GM19025 (cell line): ENCODE data around the gene ANKRD40.
"Not testable (repeated sequence)": the region's sequence is repeated elsewhere in the genome, so short reads cannot be mapped to it uniquely, and the experiment has no call there.

Experiments
- ATAC-seq: cut with Tn5 transposase; IDR thresholded peaks from one replicate; pipeline ENCODE4 v1.9.1; 2021; ENCODE audit warnings: mild to moderate bottlenecking, low read depth, moderate library complexity; ENCODE audit not compliant: unreplicated experiment

Gene ANKRD40

DNA sequence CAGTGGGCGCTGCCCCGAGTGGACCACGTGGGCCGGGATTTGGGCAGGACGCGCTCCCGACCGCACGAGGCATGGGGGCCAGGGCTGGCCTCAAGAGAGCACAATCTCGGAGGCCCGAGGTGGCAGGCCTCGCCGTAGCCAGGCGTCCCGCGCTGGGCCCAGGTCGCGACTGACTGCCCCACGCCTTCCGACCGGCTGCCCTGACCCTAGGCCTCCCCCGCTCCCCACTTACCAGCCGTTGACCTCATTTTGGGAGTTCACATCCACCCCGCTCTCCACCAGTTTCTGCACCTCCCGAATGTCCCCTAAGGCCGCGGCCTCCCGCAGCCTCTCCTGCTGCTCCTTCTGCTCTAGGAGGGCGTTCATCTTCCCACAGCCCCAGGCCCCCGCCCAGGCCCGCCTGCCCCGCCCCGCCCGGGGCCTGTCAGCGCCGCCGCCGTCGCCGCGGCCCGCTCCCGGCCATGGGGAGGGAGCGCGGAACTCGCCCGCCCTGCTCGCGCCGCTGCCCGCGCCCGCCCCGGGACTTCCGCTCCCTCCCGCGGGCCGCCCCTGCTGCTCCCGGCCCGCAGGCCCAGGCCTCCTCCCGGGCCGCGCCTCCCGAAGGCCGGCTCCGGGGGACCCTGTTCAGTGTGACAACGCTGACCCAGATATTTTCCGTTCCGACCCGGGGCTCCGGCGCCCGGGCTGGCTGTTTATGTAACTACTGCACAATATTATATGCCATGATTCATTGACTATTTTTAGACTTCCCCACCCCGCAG, at the start of gene ANKRD40:
TSS of gene ANKRD40 (minus strand) at position 626 of the 761 bp plus-strand sequence. CDS start at position 366, 260 bp downstream.
- ATAC-seq: peak; percentile 72

DNA sequence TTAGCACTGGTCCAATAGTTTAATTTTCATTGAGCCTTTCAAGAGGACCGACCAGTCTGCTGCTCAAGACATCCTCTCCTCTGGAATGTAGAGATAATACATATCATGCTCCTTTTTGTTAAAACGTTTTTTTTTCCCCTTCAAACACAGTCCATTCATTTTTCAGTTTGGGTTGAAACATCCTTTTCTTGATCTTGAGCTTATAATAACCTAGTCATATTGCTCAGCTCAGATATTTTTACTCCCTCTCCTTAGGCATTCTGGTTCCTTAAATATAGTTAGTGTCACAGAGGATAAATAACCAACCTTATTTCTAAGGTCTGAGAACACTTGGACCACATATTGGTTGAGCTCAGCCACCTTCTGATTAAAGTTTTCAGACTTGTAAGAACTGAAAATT, 46.8 kb upstream of the ANKRD40 start:
- no peak for ATAC-seq

- ATAC-seq: no peak
Observed at GRCh38 chr17:50749245-50749644, 41.5 kb upstream of the ANKRD40 start.

DNA sequence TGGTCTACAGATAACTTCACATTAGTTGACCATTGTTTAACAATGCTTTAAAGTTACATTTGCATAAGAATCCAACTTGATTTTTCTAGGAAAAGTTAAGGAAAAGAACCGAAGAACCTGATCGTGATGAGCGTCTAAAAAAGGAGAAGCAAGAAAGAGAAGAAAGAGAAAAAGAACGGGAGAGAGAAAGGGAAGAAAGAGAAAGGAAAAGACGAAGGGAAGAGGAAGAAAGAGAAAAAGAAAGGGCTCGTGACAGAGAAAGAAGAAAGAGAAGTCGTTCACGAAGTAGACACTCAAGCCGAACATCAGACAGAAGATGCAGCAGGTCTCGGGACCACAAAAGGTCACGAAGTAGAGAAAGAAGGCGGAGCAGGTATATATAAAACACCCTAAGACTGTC, 37.9 kb upstream of the ANKRD40 start:
- no peak for ATAC-seq

- no peak for ATAC-seq
Observed at GRCh38 chr17:50739098-50739497, 31.4 kb upstream of the ANKRD40 start.

DNA sequence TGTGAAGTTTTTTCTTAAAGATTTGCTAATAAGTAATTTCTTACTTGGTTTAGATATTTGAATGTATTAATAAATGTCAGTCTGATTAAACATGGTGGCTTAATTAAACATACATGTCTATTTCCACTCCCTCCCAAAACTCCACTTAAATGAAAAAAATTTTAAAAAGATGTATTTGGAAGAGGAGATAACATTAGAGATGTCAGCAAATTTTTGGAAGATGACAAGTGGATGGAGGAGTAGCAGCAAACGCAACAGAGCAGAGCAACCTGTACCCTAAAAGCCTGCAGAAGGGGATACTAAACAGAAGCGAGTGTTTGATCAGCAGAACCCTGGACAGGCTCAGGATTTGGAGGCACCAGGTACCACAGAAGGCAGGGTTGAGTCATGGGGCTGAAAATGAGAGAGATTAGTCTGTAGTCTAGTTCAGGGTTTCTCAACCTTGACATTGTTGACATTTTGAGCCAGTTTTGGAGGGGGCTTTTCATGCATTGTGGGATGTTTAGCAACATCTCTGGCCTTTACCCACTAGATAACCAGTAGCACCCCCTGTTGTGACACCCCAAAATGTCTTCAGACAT, 29.5 kb upstream of the ANKRD40 start:
- no peak for ATAC-seq

GRCh38 chr17:50735287-50735686, 27.6 kb upstream of the ANKRD40 start:
- no peak for ATAC-seq

DNA sequence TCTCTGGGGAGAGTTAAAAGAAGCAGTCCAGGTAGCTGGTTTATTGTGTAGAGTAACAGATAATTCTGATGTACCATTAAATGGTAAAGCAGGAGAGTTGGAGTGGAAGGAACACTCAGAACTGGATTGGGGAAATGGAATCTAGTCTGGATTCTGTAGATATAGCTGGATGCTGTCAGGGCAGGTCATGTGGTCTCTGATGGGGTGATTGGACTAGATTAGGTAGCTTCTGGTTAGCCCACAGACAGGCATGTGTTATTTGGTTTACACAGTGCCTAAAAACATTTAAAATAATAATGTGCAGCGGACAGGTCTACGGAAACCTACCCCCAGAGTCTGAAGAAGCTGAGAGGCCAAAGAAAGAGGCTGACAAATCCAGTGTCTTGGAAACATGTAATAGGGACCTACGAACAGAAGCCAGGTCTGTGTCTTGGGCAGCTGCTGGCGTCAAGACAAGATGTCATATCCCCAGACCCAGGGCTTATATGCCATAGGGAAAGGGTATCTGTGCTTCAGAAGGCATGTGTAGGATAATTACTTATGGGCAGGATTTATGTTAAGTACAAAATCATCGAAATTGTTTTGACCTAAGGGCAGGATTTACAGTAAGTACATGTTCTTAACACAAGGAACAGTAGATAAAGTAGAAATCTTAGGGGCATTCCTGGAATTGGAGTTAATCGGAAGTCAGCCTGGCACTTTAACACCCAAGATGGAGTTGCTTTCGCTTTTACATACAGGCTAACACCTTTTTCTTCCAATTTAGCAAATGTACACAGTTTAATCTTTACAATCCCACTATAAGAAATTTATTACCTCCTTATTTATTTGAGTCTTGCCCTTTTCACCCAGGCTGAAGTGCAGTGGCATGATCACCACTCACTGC, 24.1 kb upstream of the ANKRD40 start:
- ATAC-seq: no peak

GRCh38 chr17:50728881-50729765, 21.4 kb upstream of the ANKRD40 start:
- ATAC-seq: no peak

GRCh38 chr17:50728112-50728429, 20.4 kb upstream of the ANKRD40 start:
- ATAC-seq: no peak

DNA sequence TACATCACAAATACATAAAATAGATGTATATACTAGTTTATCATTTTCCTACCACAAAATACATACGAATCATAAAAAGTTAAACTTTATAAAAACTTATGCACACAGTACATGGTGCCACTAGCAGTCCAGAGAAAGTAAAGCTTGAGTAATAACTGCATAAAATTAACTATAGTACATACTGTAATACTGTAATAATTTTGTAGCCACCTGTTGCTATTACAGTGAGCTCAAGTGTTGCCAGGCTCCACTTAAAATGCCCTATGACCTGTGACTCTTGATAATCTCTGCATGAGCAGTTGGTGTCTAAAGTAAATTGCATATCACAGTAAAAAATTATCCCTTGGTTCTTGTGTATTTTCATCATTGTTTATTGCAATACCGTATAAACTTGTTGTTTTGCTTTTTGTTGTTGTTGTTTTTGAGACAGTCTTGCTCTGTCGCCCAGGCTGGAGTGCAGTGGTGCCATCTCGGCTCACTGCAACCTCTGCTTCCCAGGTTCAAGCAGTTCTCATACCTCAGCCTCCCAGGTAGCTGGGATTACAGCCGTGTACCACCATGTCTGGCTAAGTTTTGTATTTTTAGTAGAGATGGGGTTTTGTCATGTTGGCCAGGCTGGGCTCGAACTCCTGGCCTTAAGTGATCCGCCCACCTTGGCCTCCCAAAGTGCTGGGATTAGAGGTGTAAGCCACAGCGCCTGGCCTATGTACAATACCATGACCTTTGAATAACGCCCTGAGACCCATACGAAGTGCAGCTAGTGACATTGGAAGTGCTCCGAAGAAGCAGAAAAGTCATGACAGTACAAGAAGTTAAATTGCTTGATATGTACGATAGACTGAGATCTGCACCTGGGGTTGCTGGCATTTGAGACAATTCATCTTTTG, 18.3 kb upstream of the ANKRD40 start:
- no peak for ATAC-seq

GRCh38 chr17:50724622-50725021, 16.9 kb upstream of the ANKRD40 start:
- not testable (repeated sequence) for ATAC-seq

GRCh38 chr17:50722746-50723145, 15.0 kb upstream of the ANKRD40 start:
- no peak for ATAC-seq

DNA sequence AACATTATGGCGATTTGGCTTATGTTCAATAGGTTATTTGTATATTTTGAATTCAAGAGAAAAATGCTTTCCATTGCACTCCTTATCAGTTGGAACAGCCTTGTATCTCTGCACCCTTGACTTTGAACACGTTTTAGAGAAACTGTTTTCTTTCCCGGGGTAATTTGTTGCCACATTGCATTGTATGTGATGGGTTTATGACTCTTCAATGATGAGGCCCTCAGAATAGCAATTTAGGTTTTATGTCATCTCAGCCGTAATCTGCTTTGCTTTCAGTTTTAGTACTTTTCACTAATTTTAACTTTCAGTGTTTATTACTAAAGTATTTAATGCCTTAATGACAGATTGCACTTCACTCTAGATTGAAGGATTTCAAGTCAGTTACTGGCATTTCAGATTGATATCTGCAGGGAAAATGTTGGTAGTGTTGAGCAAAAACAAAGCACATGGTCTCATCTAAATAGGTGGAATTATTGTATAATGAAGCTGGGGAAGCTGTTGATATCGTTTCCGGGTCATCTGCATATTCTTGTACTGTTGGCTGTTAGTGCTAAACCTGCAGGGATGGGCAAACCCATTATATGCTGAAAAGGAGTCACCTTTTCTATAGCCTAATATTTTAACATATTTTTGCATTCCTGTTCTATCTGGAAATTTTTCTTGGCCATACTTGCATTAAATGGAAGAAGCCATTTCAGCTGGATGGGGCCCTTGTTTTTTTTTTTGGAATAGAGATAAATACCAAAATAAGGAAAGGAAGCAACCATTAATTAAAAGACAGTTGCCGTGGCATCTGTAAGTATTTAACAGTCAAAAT, 13.7 kb upstream of the ANKRD40 start:
- ATAC-seq: no peak

DNA sequence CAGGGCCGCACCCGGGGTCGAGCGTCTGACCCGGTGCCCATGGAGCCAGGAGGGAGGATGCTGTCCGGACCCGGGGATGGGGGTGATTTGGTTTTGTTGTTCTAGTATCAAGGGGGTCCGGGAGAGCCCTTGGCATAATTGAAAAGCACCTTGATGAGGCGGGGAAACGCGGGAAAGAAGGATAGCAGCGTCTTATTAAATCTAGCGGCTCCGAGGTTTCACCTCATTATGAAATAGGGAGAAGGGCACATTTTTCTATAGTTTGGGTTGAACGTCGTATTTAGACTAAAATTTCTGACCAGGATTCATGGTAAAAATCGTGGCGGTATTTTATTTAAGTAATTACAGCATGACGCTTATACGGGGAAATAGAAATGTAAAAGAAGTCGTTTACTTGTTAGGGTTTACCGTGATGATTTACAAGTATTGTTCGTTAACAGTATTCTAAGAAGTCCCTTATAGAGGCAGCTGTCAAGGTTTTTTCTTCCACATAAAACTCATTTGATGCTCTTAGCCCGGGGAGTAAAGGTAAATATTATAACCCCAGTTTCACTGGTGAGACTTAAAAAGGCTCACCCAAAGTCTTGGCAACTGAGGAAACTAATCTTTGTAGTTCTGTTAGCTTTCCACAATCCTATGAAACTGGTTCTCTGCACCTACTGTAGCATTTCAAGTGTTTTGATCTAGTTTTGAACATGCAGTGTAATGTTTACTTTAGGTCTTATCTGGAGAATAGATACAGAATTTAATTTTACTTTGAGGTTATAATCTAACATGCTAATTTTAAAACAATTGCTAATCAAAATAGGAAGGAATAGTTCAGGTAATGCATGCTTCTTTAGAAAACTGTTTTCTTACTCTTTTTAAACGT, 12.4 kb upstream of the ANKRD40 start:
- no peak for ATAC-seq

- ATAC-seq: peak; percentile 90
Observed at GRCh38 chr17:50719144-50719923, 11.6 kb upstream of the ANKRD40 start, which contains the start of gene LUC7L3. Gene LUC7L3, plus strand, starts transcription at chr17:50719603. Its CDS starts 130 bp downstream, at chr17:50719733.

DNA sequence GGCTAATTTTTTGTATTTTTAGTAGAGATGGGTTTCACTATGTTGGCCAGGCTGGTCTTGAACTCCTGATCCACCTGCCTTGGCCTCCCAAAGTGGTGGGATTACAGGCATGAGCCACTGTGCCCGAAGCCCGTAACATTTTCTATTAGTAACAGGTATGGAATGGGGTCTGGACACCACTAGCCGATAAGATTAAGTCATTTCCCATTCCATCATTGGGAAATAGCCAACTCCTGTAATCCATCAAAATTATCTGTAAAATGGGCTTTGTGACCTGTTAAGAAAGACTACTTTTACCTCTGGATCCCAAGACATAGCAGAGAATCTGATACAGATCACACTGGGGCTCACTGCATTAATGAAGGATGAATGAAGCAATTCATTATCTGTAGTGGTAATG, 7.8 kb upstream of the ANKRD40 start:
- no peak for ATAC-seq
